GM15510 (cell line): Measurements from ENCODE around the gene TBC1D14.

Experiments
- POLR2A ChIP-seq: IDR thresholded peaks from 3 replicates; pipeline ENCODE4 v1.6.1; 2011; ENCODE audit warnings: borderline replicate concordance; ENCODE audit not compliant: insufficient read length; ENCODE audit errors: extremely low read depth

TBC1D14 gene

GRCh38 chr4:6961496-6962210 lies 52.0 kb downstream of the TBC1D14 start:
- no peak for TF ChIP-seq POLR2A

GRCh38 chr4:6962211-6963041 lies 52.8 kb downstream of the TBC1D14 start:
- no peak for TF ChIP-seq POLR2A

- TF ChIP-seq POLR2A = no peak
These were observed 53.5 kb downstream of the TBC1D14 start for GRCh38 chr4:6963139-6963611.

GRCh38 chr4:6964858-6965257 lies 55.2 kb downstream of the TBC1D14 start:
- TF ChIP-seq POLR2A = no peak

- TF ChIP-seq POLR2A = no peak
These were observed 55.7 kb downstream of the TBC1D14 start for GRCh38 chr4:6965329-6965728.

GRCh38 chr4:6967846-6968340 lies 58.3 kb downstream of the TBC1D14 start:
- TF ChIP-seq POLR2A = no peak

- no peak for TF ChIP-seq POLR2A
These were observed 58.9 kb downstream of the TBC1D14 start for GRCh38 chr4:6968496-6968895.

- no peak for TF ChIP-seq POLR2A
These were observed 60.5 kb downstream of the TBC1D14 start for GRCh38 chr4:6969826-6970800.

- no peak for TF ChIP-seq POLR2A
These were observed 62.1 kb downstream of the TBC1D14 start for GRCh38 chr4:6971536-6972374.

GRCh38 chr4:6972375-6972650 lies 62.7 kb downstream of the TBC1D14 start:
- TF ChIP-seq POLR2A = no peak

- TF ChIP-seq POLR2A = no peak
These were observed 63.3 kb downstream of the TBC1D14 start for GRCh38 chr4:6972911-6973310.

GRCh38 chr4:6974138-6974848 lies 64.7 kb downstream of the TBC1D14 start:
- no peak for TF ChIP-seq POLR2A

GRCh38 chr4:6983544-6984142 lies 74.0 kb downstream of the TBC1D14 start:
- no peak for TF ChIP-seq POLR2A
